HAP-1 (cell line): ENCODE data around the gene BIN2.
A peak's percentile ranks its signal among the peaks of the same experiment; 100 is the strongest.

Source experiments
- DNase-seq, 2 experiments: peaks; one replicate each; pipeline ENCODE4 v3.0.0-alpha.2; 2016 to 2020; ENCODE audit warnings: low spot score in 2 of 2
- H3K27me3 ChIP-seq: fragments of 250-450 bp; sonication (Bioruptor Pico); 2 replicates; pipeline ENCODE4 v1.5.1; 2020; ENCODE audit warnings: low read depth, mild to moderate bottlenecking, moderate library complexity
- H3K36me3 ChIP-seq: fragments of 250-450 bp; sonication (Bioruptor Pico); replicated peaks from 2 replicates; pipeline ENCODE4 v1.5.1; 2020; ENCODE audit warnings: mild to moderate bottlenecking
- H3K4me1 ChIP-seq: fragments of 250-450 bp; sonication (Bioruptor Pico); 2 replicates; pipeline ENCODE4 v1.5.1; 2020; ENCODE audit warnings: mild to moderate bottlenecking
- H3K4me3 ChIP-seq: fragments of 250-450 bp; sonication (Bioruptor Pico); 2 replicates; pipeline ENCODE4 v1.5.1; 2020; ENCODE audit warnings: mild to moderate bottlenecking, moderate library complexity
- H3K9me3 ChIP-seq: fragments of 250-450 bp; sonication (Bioruptor Pico); 2 replicates; pipeline ENCODE4 v1.5.1; 2020; ENCODE audit warnings: mild to moderate bottlenecking, moderate library complexity
- in situ Hi-C: fragments of 300-500 bp; cut with MboI; formaldehyde crosslinking; loops from 3 replicates; pipeline ENCODE4 v1.14.3; 2020; ENCODE audit warnings: low sequenced_read_pairs, inconsistent platforms, mixed read lengths

The BIN2 gene

GRCh38 chr12:51247523-51248206 is 76.3 kb downstream of the BIN2 start:
- Histone ChIP-seq H3K36me3 (peaks cover 17% of the 10 kb centered on the region), H3K9me3 (no peaks in the 10 kb centered on the region), H3K4me3 (no peak overlapping the region), H3K4me1 (no peaks in the 10 kb centered on the region), H3K27me3 (no peaks in the 10 kb centered on the region)
- DNase-seq = no peak
- in situ Hi-C loops = no loop called here

GRCh38 chr12:51246254-51246853 is 77.6 kb downstream of the BIN2 start:
- no peak for DNase-seq
- no peaks in the 10 kb centered on the region for H3K4me1 ChIP-seq
- no peaks in the 10 kb centered on the region for H3K27me3 ChIP-seq
- in situ Hi-C loops = no loop called here
- H3K4me3 ChIP-seq = no peak overlapping the region
- H3K9me3 ChIP-seq = no peaks in the 10 kb centered on the region
- H3K36me3 ChIP-seq = peaks cover 24% of the 10 kb centered on the region

- in situ Hi-C loops = no loop called here
- Histone ChIP-seq H3K4me3 (no peak overlapping the region), H3K4me1 (no peaks in the 10 kb centered on the region), H3K9me3 (no peaks in the 10 kb centered on the region), H3K36me3 (peaks cover 31% of the 10 kb centered on the region), H3K27me3 (no peaks in the 10 kb centered on the region)
- DNase-seq = no peak
Measured at GRCh38 chr12:51245476-51246253, 78.3 kb downstream of the BIN2 start.

GRCh38 chr12:51244269-51244668 is 79.7 kb downstream of the BIN2 start:
- no peak for DNase-seq
- Histone ChIP-seq H3K4me3 (no peak overlapping the region), H3K36me3 (peaks cover 41% of the 10 kb centered on the region), H3K9me3 (no peaks in the 10 kb centered on the region), H3K27me3 (no peaks in the 10 kb centered on the region), H3K4me1 (peaks cover 6% of the 10 kb centered on the region)
- in situ Hi-C loops = no loop called here

- DNase-seq = no peak
- Histone ChIP-seq H3K4me3 (no peak overlapping the region), H3K9me3 (no peaks in the 10 kb centered on the region), H3K4me1 (peaks cover 10% of the 10 kb centered on the region), H3K36me3 (peaks cover 41% of the 10 kb centered on the region), H3K27me3 (no peaks in the 10 kb centered on the region)
- in situ Hi-C loops = no loop called here
Measured at GRCh38 chr12:51242876-51243275, 81.1 kb downstream of the BIN2 start.

- Histone ChIP-seq H3K4me3 (no peak overlapping the region), H3K36me3 (peaks cover 41% of the 10 kb centered on the region), H3K4me1 (peaks cover 10% of the 10 kb centered on the region), H3K9me3 (no peaks in the 10 kb centered on the region), H3K27me3 (no peaks in the 10 kb centered on the region)
- DNase-seq = no peak
- in situ Hi-C loops = no loop called here
Measured at GRCh38 chr12:51242120-51242519, 81.9 kb downstream of the BIN2 start.

- in situ Hi-C loops = no loop called here
- DNase-seq = no peak
- Histone ChIP-seq H3K27me3 (no peaks in the 10 kb centered on the region), H3K4me3 (no peak overlapping the region), H3K36me3 (peaks cover 38% of the 10 kb centered on the region), H3K4me1 (peaks cover 10% of the 10 kb centered on the region), H3K9me3 (no peaks in the 10 kb centered on the region)
Measured at GRCh38 chr12:51240971-51241370, 83.0 kb downstream of the BIN2 start.

GRCh38 chr12:51238510-51239334 is 85.3 kb downstream of the BIN2 start, which contains the start of gene DAZAP2:
Gene DAZAP2, plus strand, starts transcription at chr12:51238826. Its CDS starts 82 bp downstream, at chr12:51238908.
- peak; percentile 92 to 96 for DNase-seq
- peaks cover 10% of the 10 kb centered on the region for H3K4me1 ChIP-seq
- no peaks in the 10 kb centered on the region for H3K9me3 ChIP-seq
- in situ Hi-C loops = no loop called here
- H3K4me3 ChIP-seq = peak within 1 kb of the TSS; percentile 100
- H3K36me3 ChIP-seq = peaks cover 27% of the 10 kb centered on the region
- no peaks in the 10 kb centered on the region for H3K27me3 ChIP-seq

- Histone ChIP-seq H3K4me3 (peak overlapping the region; percentile 100), H3K36me3 (peaks cover 24% of the 10 kb centered on the region), H3K4me1 (peaks cover 10% of the 10 kb centered on the region), H3K9me3 (no peaks in the 10 kb centered on the region), H3K27me3 (no peaks in the 10 kb centered on the region)
- in situ Hi-C loops = no loop called here
- DNase-seq = no peak
Measured at GRCh38 chr12:51238037-51238509, 85.9 kb downstream of the BIN2 start.

GRCh38 chr12:51234530-51234929 is 89.4 kb downstream of the BIN2 start:
- no peak for DNase-seq
- in situ Hi-C loops = no loop called here
- no peaks in the 10 kb centered on the region for H3K9me3 ChIP-seq

GRCh38 chr12:51232642-51233041 is 91.3 kb downstream of the BIN2 start:
- no peaks in the 10 kb centered on the region for H3K9me3 ChIP-seq
- no peaks in the 10 kb centered on the region for H3K4me1 ChIP-seq
- DNase-seq = no peak
- H3K36me3 ChIP-seq = no peaks in the 10 kb centered on the region
- no peaks in the 10 kb centered on the region for H3K27me3 ChIP-seq
- H3K4me3 ChIP-seq = no peak overlapping the region
- in situ Hi-C loops = no loop called here

More at GRCh38 chr12:51234530-51234929, 89.4 kb downstream of the BIN2 start:
- Histone ChIP-seq H3K4me1 (peaks cover 5% of the 10 kb centered on the region), H3K36me3 (no peaks in the 10 kb centered on the region), H3K4me3 (no peak overlapping the region), H3K27me3 (no peaks in the 10 kb centered on the region)
